ENCODE measurements around the gene DNAH10. TPM values are rescaled to one million over a fixed set of nuclear protein-coding genes. Genes with fewer than 3 reads are reported as not detected.

The DNAH10 gene
- total and polyA plus RNA-seq, 11 donors = 0.04 to 0.45 (median 0.23) TPM; not detected in 4

GRCh38 chr12:123971449-123971769, 209.3 kb downstream of the DNAH10 start:
- H3K4me3 ChIP-seq = peak overlapping the region; percentile 71 to 98 (median 92)
- peaks cover 0 to 17% (median 7%) of the 10 kb centered on the region in 9 donors for H3K36me3 ChIP-seq
- H3K9me3 ChIP-seq = no peaks in the 10 kb centered on the region
- ATAC-seq (no peak), DNase-seq (no peak)
- TF ChIP-seq CTCF (IDR thresholded peaks at IDR 0.05) (no peak), POLR2A (IDR thresholded peaks at IDR 0.05) (no peak)
- intact Hi-C loops (cut with DNase I) = loop anchor here in 2 of 10 donors (2.0 to 10.0 kb wide), 2 partner anchors 67 to 317 kb away; no protein-coding TSS in a partner anchor
- no peaks in the 10 kb centered on the region for H3K27me3 ChIP-seq
- H3K4me1 ChIP-seq = peaks cover 0 to 60% (median 25%) of the 10 kb centered on the region in 12 donors
- 28 to 30% (median 29%) methylated on average over 10 of the region's 10 CpGs for WGBS, 4 donors
- H3K27ac ChIP-seq = peak overlapping the region; percentile 87 to 99 (median 94)

- no peaks in the 10 kb centered on the region for H3K9me3 ChIP-seq
- peak overlapping the region; percentile 71 to 98 (median 92) for H3K4me3 ChIP-seq
- H3K36me3 ChIP-seq = peaks cover 0 to 21% (median 11%) of the 10 kb centered on the region in 9 donors
- H3K27me3 ChIP-seq = no peaks in the 10 kb centered on the region
- WGBS, 4 donors = 1 to 2% (median 1%) methylated on average over 14 to 55 of the region's 55 CpGs
- peaks cover 0 to 55% (median 25%) of the 10 kb centered on the region in 12 donors for H3K4me1 ChIP-seq
- TF ChIP-seq POLR2A (IDR thresholded peaks at IDR 0.05) = no peak
- no peak for TF ChIP-seq CTCF (IDR thresholded peaks at IDR 0.05)
- ATAC-seq (peak in 3 of 4 donors; percentile 6 to 27 (median 13)), DNase-seq (peak in 4 of 5 donors; percentile 32 to 73 (median 40))
- intact Hi-C loops (cut with DNase I) = loop anchor here in 2 of 10 donors (2.0 to 10.0 kb wide), 2 partner anchors 67 to 317 kb away; no protein-coding TSS in a partner anchor
- H3K27ac ChIP-seq = peak overlapping the region; percentile 87 to 99 (median 94)
These were observed 209.8 kb downstream of the DNAH10 start for GRCh38 chr12:123971770-123972456.

- intact Hi-C loops (cut with DNase I) = loop anchor here in 1 of 10 donors (10.0 kb wide), 1 partner anchor 318 kb away; no protein-coding TSS in a partner anchor
- DNase-seq = peak; percentile 94 to 96 (median 95)
- peaks cover 0 to 27% (median 18%) of the 10 kb centered on the region in 9 donors for H3K36me3 ChIP-seq
- TF ChIP-seq POLR2A (IDR thresholded peaks at IDR 0.05) (peak; percentile 23 to 24), CTCF (IDR thresholded peaks at IDR 0.05) (peak in 5 of 12 donors; percentile 15 to 38 (median 32))
- no peaks in the 10 kb centered on the region for H3K27me3 ChIP-seq
- 0 to 5% (median 1%) methylated on average over 4 to 136 of the region's 138 CpGs for WGBS, 4 donors
- peak within 1 kb of the TSS; percentile 71 to 98 (median 92) for H3K4me3 ChIP-seq
- H3K27ac ChIP-seq = peak within 1 kb of the TSS; percentile 87 to 99 (median 94)
- H3K4me1 ChIP-seq = peaks cover 0 to 47% (median 22%) of the 10 kb centered on the region in 12 donors
- peak; percentile 92 to 96 (median 94) for ATAC-seq
- no peaks in the 10 kb centered on the region for H3K9me3 ChIP-seq
These were observed 210.6 kb downstream of the DNAH10 start, which contains the start of the genes CCDC92 and ZNF664 for GRCh38 chr12:123972457-123973401. TSS of gene CCDC92 (minus strand) at chr12:123972831. CDS start at chr12:123944305, 28,526 bp downstream. TSS of gene ZNF664 (plus strand) at chr12:123973215. CDS start at chr12:124012145, 38,930 bp downstream.
